ENCODE data around the gene NOS1.

The NOS1 gene

DNA sequence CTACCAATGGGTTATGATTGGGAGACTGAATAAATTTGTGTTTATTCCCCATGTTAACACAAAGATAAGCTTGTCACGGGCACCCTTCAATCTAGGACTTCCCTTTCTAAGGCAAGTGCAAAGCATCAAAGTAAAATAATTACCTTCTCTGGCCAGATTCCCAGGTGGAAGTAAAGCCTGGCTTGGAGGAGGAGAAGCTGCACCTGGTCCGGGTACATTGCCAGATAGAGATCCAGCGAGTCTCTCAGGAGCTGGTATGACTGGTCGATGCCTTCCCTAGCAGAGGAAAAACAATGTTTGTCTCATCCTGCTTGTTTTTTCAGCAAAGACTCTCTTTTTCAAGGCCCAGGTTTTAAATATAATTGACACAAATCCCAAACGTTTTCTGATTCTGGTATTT lies 196.1 kb downstream of the NOS1 start:
- no peak for DNase-seq

DNA sequence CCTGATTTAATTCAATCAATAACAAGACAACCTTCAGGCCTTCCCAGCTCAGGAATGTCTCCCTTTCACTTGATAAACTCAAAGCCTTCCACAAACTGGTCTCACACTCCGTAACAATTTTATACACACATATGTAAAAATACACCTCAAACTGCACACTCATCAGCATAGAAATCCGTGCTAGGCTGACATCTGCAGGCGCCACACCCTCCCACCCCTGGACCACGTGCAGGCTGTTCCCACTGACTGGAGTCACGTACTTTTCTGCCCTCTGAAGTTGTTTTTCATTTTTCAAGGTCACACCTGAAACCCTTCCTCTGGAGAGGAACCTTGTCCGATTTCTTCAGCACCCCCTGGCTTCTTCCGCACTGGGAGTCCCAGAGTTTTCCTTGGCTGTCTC lies 198.8 kb downstream of the NOS1 start:
- no peak for DNase-seq

DNA sequence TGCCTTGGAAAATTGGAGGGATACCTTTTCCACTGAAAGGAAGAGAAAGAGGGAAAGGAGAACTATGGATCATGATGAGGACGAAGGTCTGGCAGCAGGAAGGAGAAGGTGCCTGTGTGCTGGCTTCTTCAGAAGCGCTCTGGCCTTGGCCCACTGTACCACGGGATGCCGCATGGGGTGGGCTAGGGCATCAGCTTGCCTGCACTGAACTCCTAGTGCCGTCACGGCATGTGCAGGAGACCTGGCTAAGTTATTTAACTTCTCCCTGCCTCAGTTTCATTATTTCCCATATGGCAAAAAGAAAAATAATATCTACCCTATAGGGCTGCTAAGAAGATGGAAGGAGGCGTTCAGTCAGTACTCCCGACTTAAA lies 199.3 kb downstream of the NOS1 start:
- DNase-seq = no peak

DNA sequence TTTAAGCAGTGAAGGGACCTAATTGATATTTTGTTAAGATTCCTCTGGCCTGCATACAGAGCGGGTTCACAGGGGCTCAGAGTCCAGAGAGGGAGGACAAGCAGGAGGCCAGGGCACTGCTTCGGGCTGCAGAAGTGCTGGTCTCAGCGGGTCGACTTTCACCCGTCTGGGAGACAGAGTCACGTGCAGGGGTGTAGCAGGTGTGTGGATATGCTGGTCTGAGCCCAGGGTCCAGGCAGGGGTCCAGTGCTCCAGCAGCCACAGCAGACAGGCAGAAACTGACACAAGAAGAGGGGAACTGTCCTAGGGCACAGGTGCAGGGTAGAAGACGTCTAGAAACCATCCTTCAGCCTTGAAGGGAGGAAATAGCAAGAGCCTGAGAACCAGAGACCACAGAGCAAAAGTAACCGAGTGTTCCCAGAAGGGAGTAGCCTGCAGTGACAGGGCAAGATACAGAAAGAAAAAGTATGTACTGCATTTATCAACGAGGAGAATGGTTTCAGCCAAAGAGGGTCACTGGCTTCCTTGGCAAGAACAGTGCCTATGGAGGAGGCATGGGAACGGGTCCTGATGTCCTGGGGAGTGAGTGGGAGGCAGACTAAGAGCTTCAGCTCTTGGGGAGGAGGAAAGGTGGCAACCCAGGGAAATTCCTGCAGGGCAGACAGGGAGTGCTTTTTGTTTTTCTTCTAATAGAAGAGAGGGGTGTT lies 199.8 kb downstream of the NOS1 start:
- no peak for DNase-seq

GRCh38 chr12:117159674-117160073 lies 201.8 kb downstream of the NOS1 start:
- DNase-seq = no peak

DNA sequence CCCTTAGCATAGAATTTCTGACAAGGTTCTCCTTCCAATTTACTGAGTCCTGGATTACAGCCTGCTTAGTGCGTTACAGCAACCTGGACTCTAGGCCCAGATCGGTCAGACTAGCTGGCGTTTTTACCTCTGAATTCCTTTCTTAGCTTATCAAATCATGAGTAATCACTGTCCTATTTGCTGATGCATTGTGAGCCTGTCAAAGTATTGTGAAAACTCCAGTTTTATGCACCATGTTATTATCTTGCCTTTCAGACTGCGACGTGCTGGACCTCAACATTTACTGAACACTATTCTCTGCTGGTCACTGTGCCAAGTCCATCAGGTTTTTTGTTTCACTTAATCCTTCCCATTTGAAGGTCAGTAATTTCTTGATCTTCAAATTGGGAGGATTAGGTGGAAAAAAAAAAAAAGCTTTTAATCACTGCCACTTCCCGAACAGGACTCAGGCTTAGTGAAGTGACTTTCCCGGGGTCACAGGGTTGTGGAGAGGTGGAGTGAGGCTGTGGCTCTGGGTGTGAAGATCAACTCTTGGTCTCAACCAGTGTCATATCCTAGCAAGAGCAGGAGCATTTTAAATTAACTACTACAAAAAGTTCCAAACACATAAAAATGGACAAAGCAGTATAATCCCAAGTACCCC lies 202.4 kb downstream of the NOS1 start:
- DNase-seq = no peak

Data from stimulated activated CD4-positive, alpha-beta T cell treated with anti-CD3 and anti-CD28 coated beads, Interleukin-2, amount 100 ng/mL, for 24 hours (primary cell).